K562 (cell line): Measurements from ENCODE around the gene RNF141.

Experiments
- EP300 ChIP-seq: IDR thresholded peaks from 2 replicates; pipeline ENCODE4 v1.6.1; 2012; ENCODE audit warnings: low read length, improper control_type of control experiment
- FOXK2 ChIP-seq, 2 experiments: fragments of 450-650 bp; IDR thresholded peaks in 1 of 2; conservative IDR thresholded peaks in 1 of 2; 2 replicates each; pipeline ENCODE4 v1.6.1; 2016; ENCODE audit warnings: low read depth in 2 of 2, mild to moderate bottlenecking in 1 of 2
- IRF9 ChIP-seq: fragments of 450-650 bp; IDR thresholded peaks from 2 replicates; pipeline ENCODE4 v1.6.1; 2016; ENCODE audit warnings: missing biosample characterization, missing genetic modification characterization
- MYBL2 ChIP-seq, 2 experiments: fragments of 450-650 bp in 1 of 2; sonication (generic) in 1 of 2; formaldehyde crosslinking in 1 of 2; IDR thresholded peaks; 2 replicates each; pipeline versions ENCODE4 v1.6.1 to v1.8.1; 2017 to 2022; ENCODE audit warnings: borderline replicate concordance in 1 of 2, inconsistent platforms in 1 of 2, low read depth in 1 of 2, mild to moderate bottlenecking in 1 of 2, missing genetic modification reagents in 1 of 2, moderate library complexity in 1 of 2
- MYC ChIP-seq, 2 experiments: fragments of 250-450 bp in 1 of 2; sonication (Bioruptor Pico) in 1 of 2; IDR thresholded peaks; 2 replicates each; pipeline versions ENCODE4 v1.5.1 to v1.6.1; 2012 to 2021; ENCODE audit warnings: low read depth in 2 of 2, borderline replicate concordance in 1 of 2, improper control_type of control experiment in 1 of 2, low read length in 1 of 2, mild to moderate bottlenecking in 1 of 2, moderate library complexity in 1 of 2
- PCBP1 ChIP-seq: fragments of 200-400 bp; formaldehyde crosslinking; IDR thresholded peaks from 2 replicates; pipeline ENCODE4 v1.6.1; 2018; ENCODE audit warnings: mild to moderate bottlenecking, low read depth, low read length; ENCODE audit not compliant: poor library complexity, severe bottlenecking
- ZNF398 ChIP-seq: fragments of 250-450 bp; sonication (Bioruptor Pico); IDR thresholded peaks from 2 replicates; pipeline ENCODE4 v1.8.0; 2021; ENCODE audit warnings: moderate library complexity, mild to moderate bottlenecking, inconsistent platforms
- ZNF639 ChIP-seq, 2 experiments: fragments of 200-800 bp in 1 of 2; sonication (Bioruptor generic) in 1 of 2; sonication (generic) in 1 of 2; formaldehyde crosslinking in 1 of 2; IDR thresholded peaks in 1 of 2; conservative IDR thresholded peaks in 1 of 2; 2 replicates each; pipeline versions ENCODE4 v1.5.0 to v1.6.1; 2016 to 2020; ENCODE audit warnings: missing compliant biosample characterization in 1 of 2, missing genetic modification characterization in 1 of 2, missing genetic modification reagents in 1 of 2

- TF ChIP-seq EP300 (no peak), MYBL2 (IDR thresholded peaks at IDR 0.05; ENCODE audit: low read depth) (no peak), MYBL2 (CRISPR knock-in tag; IDR thresholded peaks at IDR 0.05; ENCODE audit: borderline replicate concordance) (no peak), FOXK2 (conservative IDR thresholded peaks at IDR 0.05 in 1 of 2, IDR thresholded peaks at IDR 0.05 in 1 of 2; ENCODE audit: low read depth in 2 of 2) (no peak), PCBP1 (no peak), IRF9 (no peak), ZNF398 (CRISPR knock-in tag) (no peak), MYC (IDR thresholded peaks at IDR 0.05; ENCODE audit: low read depth, low read length) (no peak), MYC (CRISPR knock-in tag; IDR thresholded peaks at IDR 0.05; ENCODE audit: borderline replicate concordance, low read depth) (no peak), ZNF639 (CRISPR knock-in tag; conservative IDR thresholded peaks at IDR 0.05 in 1 of 2, IDR thresholded peaks at IDR 0.05 in 1 of 2) (no peak)
These were observed 16.5 kb downstream of the RNF141 start for GRCh38 chr11:10524471-10524870.
